Measurements from ENCODE around the gene UGP2.

UGP2 gene

DNA sequence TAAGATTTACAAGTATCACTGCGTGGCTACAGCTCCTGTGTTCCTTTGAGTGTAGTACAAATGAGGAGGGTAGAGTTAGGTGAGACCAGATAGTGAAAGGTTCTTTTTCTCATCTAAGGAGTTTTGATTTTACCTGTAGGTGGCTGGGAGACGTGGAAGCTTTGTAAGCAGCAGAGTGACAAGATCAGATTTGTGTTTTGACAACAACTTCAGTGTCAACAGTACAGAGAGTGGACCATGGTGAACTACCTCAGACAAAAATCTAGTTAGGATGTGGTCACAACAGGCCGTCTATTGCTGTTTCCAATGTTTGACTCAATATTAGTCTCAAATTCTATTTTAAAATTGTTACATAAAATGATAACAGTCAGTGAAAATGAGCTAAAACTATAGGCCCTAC lies 20.3 kb upstream of the UGP2 start:
- no peak overlapping the region for H3K4me2 ChIP-seq (ENCODE audit: low read length)
- no peaks in the 10 kb centered on the region for H3K9me3 ChIP-seq (ENCODE audit: control insufficient read depth, low read length)
- H3K9ac ChIP-seq: no peak overlapping the region
- TF ChIP-seq, protein P1, sequence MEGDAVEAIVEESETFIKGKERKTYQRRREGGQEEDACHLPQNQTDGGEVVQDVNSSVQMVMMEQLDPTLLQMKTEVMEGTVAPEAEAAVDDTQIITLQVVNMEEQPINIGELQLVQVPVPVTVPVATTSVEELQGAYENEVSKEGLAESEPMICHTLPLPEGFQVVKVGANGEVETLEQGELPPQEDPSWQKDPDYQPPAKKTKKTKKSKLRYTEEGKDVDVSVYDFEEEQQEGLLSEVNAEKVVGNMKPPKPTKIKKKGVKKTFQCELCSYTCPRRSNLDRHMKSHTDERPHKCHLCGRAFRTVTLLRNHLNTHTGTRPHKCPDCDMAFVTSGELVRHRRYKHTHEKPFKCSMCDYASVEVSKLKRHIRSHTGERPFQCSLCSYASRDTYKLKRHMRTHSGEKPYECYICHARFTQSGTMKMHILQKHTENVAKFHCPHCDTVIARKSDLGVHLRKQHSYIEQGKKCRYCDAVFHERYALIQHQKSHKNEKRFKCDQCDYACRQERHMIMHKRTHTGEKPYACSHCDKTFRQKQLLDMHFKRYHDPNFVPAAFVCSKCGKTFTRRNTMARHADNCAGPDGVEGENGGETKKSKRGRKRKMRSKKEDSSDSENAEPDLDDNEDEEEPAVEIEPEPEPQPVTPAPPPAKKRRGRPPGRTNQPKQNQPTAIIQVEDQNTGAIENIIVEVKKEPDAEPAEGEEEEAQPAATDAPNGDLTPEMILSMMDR (IDR thresholded peaks at IDR 0.05): no peak
- no peaks in the 10 kb centered on the region for H3K36me3 ChIP-seq (ENCODE audit: control insufficient read depth, insufficient read depth, low read length)
- no peak overlapping the region for H3K4me3 ChIP-seq (ENCODE audit: low read depth, low read length)
- no peak overlapping the region for H3K27ac ChIP-seq
- H2AFZ ChIP-seq: peak overlapping the region; percentile 10
- H3K27me3 ChIP-seq (ENCODE audit: control insufficient read depth, insufficient read depth, low read length): no peaks in the 10 kb centered on the region
- H3K79me2 ChIP-seq: no peaks in the 10 kb centered on the region
- no peaks in the 10 kb centered on the region for H3K4me1 ChIP-seq

DNA sequence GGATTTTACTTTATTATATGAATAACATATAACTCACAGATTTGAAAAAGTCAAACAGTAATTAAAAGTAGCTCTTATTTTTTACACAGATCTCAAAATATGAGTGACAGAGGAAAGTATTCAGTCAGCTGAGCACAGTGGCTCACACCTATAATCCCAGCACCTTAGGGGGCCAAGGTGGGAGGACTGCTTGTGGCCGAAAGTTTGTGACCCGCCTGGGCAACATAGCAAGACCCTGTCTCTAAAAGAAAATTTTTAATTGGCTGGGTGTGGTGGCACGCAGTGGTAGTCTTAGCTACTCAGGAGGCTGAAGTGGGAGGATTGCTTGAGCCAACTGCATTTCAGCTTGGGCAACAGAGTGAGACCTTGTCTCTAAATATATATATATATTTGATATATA lies 19.2 kb upstream of the UGP2 start:
- TF ChIP-seq, protein P1 (IDR thresholded peaks at IDR 0.05): no peak
- Histone ChIP-seq H3K27me3 (ENCODE audit: control insufficient read depth, insufficient read depth, low read length) (no peaks in the 10 kb centered on the region), H3K4me3 (ENCODE audit: low read depth, low read length) (no peak overlapping the region), H3K36me3 (ENCODE audit: control insufficient read depth, insufficient read depth, low read length) (no peaks in the 10 kb centered on the region), H3K9me3 (ENCODE audit: control insufficient read depth, low read length) (no peaks in the 10 kb centered on the region), H3K9ac (no peak overlapping the region), H2AFZ (no peak overlapping the region), H3K79me2 (no peaks in the 10 kb centered on the region), H3K4me1 (no peaks in the 10 kb centered on the region), H3K27ac (no peak overlapping the region), H3K4me2 (ENCODE audit: low read length) (no peak overlapping the region)

DNA sequence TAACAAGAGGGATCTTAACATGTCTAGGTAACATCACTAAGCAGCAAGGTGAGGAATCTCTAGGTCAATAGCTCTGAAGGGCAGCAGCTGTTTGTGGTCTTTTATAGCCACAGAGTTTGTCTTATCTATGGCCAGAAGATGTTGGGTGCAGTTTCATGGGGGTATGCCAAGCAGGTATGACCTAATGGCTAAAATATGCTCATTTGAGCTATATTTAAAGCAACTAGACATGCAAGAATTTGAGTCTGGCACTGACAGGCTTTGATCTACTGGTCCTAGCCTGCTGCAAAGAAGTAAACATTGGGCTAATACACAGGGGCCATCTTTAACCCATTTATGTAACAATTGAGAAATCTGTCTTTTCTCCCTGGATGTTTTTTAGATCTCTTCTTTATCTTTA lies 13.9 kb upstream of the UGP2 start:
- H3K4me2 ChIP-seq (ENCODE audit: low read length): no peak overlapping the region
- H3K27me3 ChIP-seq (ENCODE audit: control insufficient read depth, insufficient read depth, low read length): no peaks in the 10 kb centered on the region
- TF ChIP-seq, protein P1 (IDR thresholded peaks at IDR 0.05): no peak
- no peak overlapping the region for H3K27ac ChIP-seq
- peak overlapping the region; percentile 12 for H2AFZ ChIP-seq
- H3K4me3 ChIP-seq (ENCODE audit: low read depth, low read length): no peak overlapping the region
- H3K79me2 ChIP-seq: no peaks in the 10 kb centered on the region
- H3K4me1 ChIP-seq: no peaks in the 10 kb centered on the region
- H3K36me3 ChIP-seq (ENCODE audit: control insufficient read depth, insufficient read depth, low read length): no peaks in the 10 kb centered on the region
- H3K9ac ChIP-seq: no peak overlapping the region
- H3K9me3 ChIP-seq (ENCODE audit: control insufficient read depth, low read length): no peaks in the 10 kb centered on the region

DNA sequence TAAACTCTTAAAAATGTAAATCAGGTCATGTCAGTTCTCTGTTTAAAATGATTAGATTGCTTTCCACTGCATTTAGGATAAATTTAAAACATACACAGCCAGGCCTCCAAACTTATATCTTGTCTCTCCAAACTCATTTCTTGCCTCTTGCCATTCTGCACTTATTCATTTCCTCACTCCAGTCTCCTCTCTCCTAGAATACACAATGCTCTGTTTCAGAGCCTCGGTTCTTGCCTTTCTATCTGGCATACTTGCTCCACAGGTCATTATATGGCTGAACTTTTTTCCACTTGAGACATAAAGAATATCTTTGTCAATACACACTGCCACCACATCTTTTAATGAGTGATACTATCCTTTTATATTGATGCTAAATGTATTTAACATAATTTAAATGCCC lies 10.5 kb upstream of the UGP2 start:
- Histone ChIP-seq H3K9ac (no peak overlapping the region), H3K4me3 (ENCODE audit: low read depth, low read length) (no peak overlapping the region), H3K4me1 (no peaks in the 10 kb centered on the region), H3K27ac (no peak overlapping the region), H2AFZ (no peak overlapping the region), H3K79me2 (no peaks in the 10 kb centered on the region), H3K4me2 (ENCODE audit: low read length) (no peak overlapping the region), H3K27me3 (ENCODE audit: control insufficient read depth, insufficient read depth, low read length) (no peaks in the 10 kb centered on the region), H3K9me3 (ENCODE audit: control insufficient read depth, low read length) (no peaks in the 10 kb centered on the region), H3K36me3 (ENCODE audit: control insufficient read depth, insufficient read depth, low read length) (no peaks in the 10 kb centered on the region)
- TF ChIP-seq, protein P1 (IDR thresholded peaks at IDR 0.05): no peak

DNA sequence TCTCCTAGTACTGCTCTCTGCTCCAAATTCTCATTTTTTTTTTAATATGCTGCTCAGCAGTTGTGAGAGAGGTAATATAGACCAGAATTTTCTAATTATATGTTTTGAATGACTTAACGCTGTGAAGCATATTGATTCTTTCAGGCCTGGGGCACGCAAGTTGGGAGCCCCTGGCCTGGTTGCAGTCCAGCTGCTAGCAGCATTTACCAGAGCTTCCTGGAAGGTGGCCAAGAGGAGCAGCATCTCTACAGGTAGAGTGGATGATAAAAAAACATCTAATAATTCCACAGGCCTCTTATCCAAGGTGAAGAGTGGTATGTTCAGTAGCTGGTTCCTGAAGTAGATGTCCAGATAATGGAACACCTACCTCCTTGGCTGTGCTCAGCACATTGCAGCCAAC lies 7.3 kb upstream of the UGP2 start:
- H3K4me3 ChIP-seq (ENCODE audit: low read depth, low read length): no peak overlapping the region
- H3K9me3 ChIP-seq (ENCODE audit: control insufficient read depth, low read length): no peaks in the 10 kb centered on the region
- no peaks in the 10 kb centered on the region for H3K79me2 ChIP-seq
- H2AFZ ChIP-seq: no peak overlapping the region
- no peak overlapping the region for H3K9ac ChIP-seq
- TF ChIP-seq, protein P1 (IDR thresholded peaks at IDR 0.05): no peak
- H3K27me3 ChIP-seq (ENCODE audit: control insufficient read depth, insufficient read depth, low read length): no peaks in the 10 kb centered on the region
- H3K36me3 ChIP-seq (ENCODE audit: control insufficient read depth, insufficient read depth, low read length): no peaks in the 10 kb centered on the region
- no peak overlapping the region for H3K27ac ChIP-seq
- H3K4me2 ChIP-seq (ENCODE audit: low read length): no peak overlapping the region
- no peaks in the 10 kb centered on the region for H3K4me1 ChIP-seq
